ENCODE data around the gene GABRR1. TPM values are rescaled to one million over a fixed set of nuclear protein-coding genes. Genes with fewer than 3 reads are reported as not detected.

Gene GABRR1
- total RNA-seq, 1 donor from 2014 or later: not detected

- TF ChIP-seq CTCF (IDR thresholded peaks at IDR 0.05; ENCODE audit: insufficient read depth, low read length, severe bottlenecking): no peak
- Histone ChIP-seq H3K36me3 (ENCODE audit: control insufficient read depth, insufficient read depth, low read length) (no peaks in the 10 kb centered on the region), H3K27me3 (ENCODE audit: control insufficient read depth, insufficient read depth, low read length) (no peaks in the 10 kb centered on the region), H3K4me3 (ENCODE audit: low read depth, low read length) (no peak overlapping the region)
- FAIRE-seq (no peak), DNase-seq (ENCODE audit: low read depth) (no peak)
Measured at GRCh38 chr6:89190741-89191140, 26.4 kb downstream of the GABRR1 start.

- H3K36me3 ChIP-seq (ENCODE audit: control insufficient read depth, insufficient read depth, low read length): no peaks in the 10 kb centered on the region
- no peak for FAIRE-seq
- no peak for TF ChIP-seq CTCF (IDR thresholded peaks at IDR 0.05; ENCODE audit: insufficient read depth, low read length, severe bottlenecking)
- no peak overlapping the region for H3K4me3 ChIP-seq (ENCODE audit: low read depth, low read length)
- no peaks in the 10 kb centered on the region for H3K27me3 ChIP-seq (ENCODE audit: control insufficient read depth, insufficient read depth, low read length)
- DNase-seq (ENCODE audit: low read depth): no peak
Measured at GRCh38 chr6:89187504-89187903, 29.7 kb downstream of the GABRR1 start.

GRCh38 chr6:89186762-89187161 lies 30.4 kb downstream of the GABRR1 start:
- no peak for TF ChIP-seq CTCF (IDR thresholded peaks at IDR 0.05; ENCODE audit: insufficient read depth, low read length, severe bottlenecking)
- FAIRE-seq (no peak), DNase-seq (ENCODE audit: low read depth) (no peak)
- H3K36me3 ChIP-seq (ENCODE audit: control insufficient read depth, insufficient read depth, low read length): no peaks in the 10 kb centered on the region
- no peaks in the 10 kb centered on the region for H3K27me3 ChIP-seq (ENCODE audit: control insufficient read depth, insufficient read depth, low read length)
- H3K4me3 ChIP-seq (ENCODE audit: low read depth, low read length): no peak overlapping the region

- Histone ChIP-seq H3K36me3 (ENCODE audit: control insufficient read depth, insufficient read depth, low read length) (no peaks in the 10 kb centered on the region), H3K27me3 (ENCODE audit: control insufficient read depth, insufficient read depth, low read length) (no peaks in the 10 kb centered on the region), H3K4me3 (ENCODE audit: low read depth, low read length) (no peak overlapping the region)
- no peak for FAIRE-seq
- no peak for DNase-seq (ENCODE audit: low read depth)
- no peak for TF ChIP-seq CTCF (IDR thresholded peaks at IDR 0.05; ENCODE audit: insufficient read depth, low read length, severe bottlenecking)
Measured at GRCh38 chr6:89184344-89184743, 32.8 kb downstream of the GABRR1 start.

GRCh38 chr6:89183294-89183693 lies 33.9 kb downstream of the GABRR1 start:
- H3K4me3 ChIP-seq (ENCODE audit: low read depth, low read length): no peak overlapping the region
- DNase-seq (ENCODE audit: low read depth) (no peak), FAIRE-seq (no peak)
- H3K27me3 ChIP-seq (ENCODE audit: control insufficient read depth, insufficient read depth, low read length): no peaks in the 10 kb centered on the region
- H3K36me3 ChIP-seq (ENCODE audit: control insufficient read depth, insufficient read depth, low read length): no peaks in the 10 kb centered on the region
- TF ChIP-seq CTCF (IDR thresholded peaks at IDR 0.05; ENCODE audit: insufficient read depth, low read length, severe bottlenecking): no peak

GRCh38 chr6:89180971-89181370 lies 36.2 kb downstream of the GABRR1 start:
- no peak for TF ChIP-seq CTCF (IDR thresholded peaks at IDR 0.05; ENCODE audit: insufficient read depth, low read length, severe bottlenecking)
- DNase-seq (ENCODE audit: low read depth) (no peak), FAIRE-seq (no peak)
- Histone ChIP-seq H3K36me3 (ENCODE audit: control insufficient read depth, insufficient read depth, low read length) (no peaks in the 10 kb centered on the region), H3K27me3 (ENCODE audit: control insufficient read depth, insufficient read depth, low read length) (no peaks in the 10 kb centered on the region), H3K4me3 (ENCODE audit: low read depth, low read length) (no peak overlapping the region)

All from bronchial epithelial cell (primary cell).